Middle frontal gyrus (tissue), 1 donor: ENCODE measurements around the gene RAB36.

Source experiments
- DNase-seq: peaks from one replicate; pipeline ENCODE4 v3.0.0-alpha.2; 2015; ENCODE audit warnings: low spot score; ENCODE audit errors: extremely low spot score

Gene RAB36

GRCh38 chr22:23157560-23158515 is 12.6 kb downstream of the RAB36 start:
- no peak for DNase-seq

GRCh38 chr22:23158516-23159290 is 13.4 kb downstream of the RAB36 start:
- DNase-seq, result no peak

- no peak for DNase-seq
Measured at GRCh38 chr22:23159291-23159630, 14.0 kb downstream of the RAB36 start.

- DNase-seq, result no peak
Measured at GRCh38 chr22:23161029-23161428, 15.8 kb downstream of the RAB36 start.

- DNase-seq, result no peak
Measured at GRCh38 chr22:23161574-23161973, 16.3 kb downstream of the RAB36 start.

- DNase-seq, result peak; percentile 48
Measured at GRCh38 chr22:23163665-23164064, 18.4 kb downstream of the RAB36 start.

GRCh38 chr22:23164091-23164490 is 18.8 kb downstream of the RAB36 start:
- no peak for DNase-seq

GRCh38 chr22:23166042-23166831 is 21.0 kb downstream of the RAB36 start:
- no peak for DNase-seq

- DNase-seq, result no peak
Measured at GRCh38 chr22:23166841-23167616, 21.8 kb downstream of the RAB36 start.

- no peak for DNase-seq
Measured at GRCh38 chr22:23168391-23169042, 23.2 kb downstream of the RAB36 start.

- DNase-seq, result no peak
Measured at GRCh38 chr22:23169043-23169406, 23.7 kb downstream of the RAB36 start.

GRCh38 chr22:23175817-23176644 is 30.8 kb downstream of the RAB36 start:
- DNase-seq, result no peak

GRCh38 chr22:23176645-23177027 is 31.4 kb downstream of the RAB36 start:
- DNase-seq, result no peak

GRCh38 chr22:23177197-23177596 is 31.9 kb downstream of the RAB36 start:
- DNase-seq, result no peak

GRCh38 chr22:23178512-23179254 is 33.4 kb downstream of the RAB36 start:
- peak; percentile 50 for DNase-seq

- no peak for DNase-seq
Measured at GRCh38 chr22:23179381-23180299, 34.4 kb downstream of the RAB36 start.

GRCh38 chr22:23180301-23180892 is 35.1 kb downstream of the RAB36 start, which contains the start of gene BCR:
Gene BCR (plus strand): TSS chr22:23180509. CDS start chr22:23180961, 452 bp downstream.
- DNase-seq, result peak; percentile 67
